Measurements from ENCODE around the gene CXCL1.
A peak's percentile ranks its signal among the peaks of the same experiment; 100 is the strongest.

CXCL1 gene

GRCh38 chr4:73869130-73870055 is at the start of gene CXCL1:
Gene CXCL1, plus strand, starts transcription at chr4:73869393. Its CDS starts 78 bp downstream, at chr4:73869471.
- no peak for DNase-seq

- no peak for DNase-seq
Measured at GRCh38 chr4:73821325-73821724, 47.9 kb upstream of the CXCL1 start.

GRCh38 chr4:73822389-73822788 is 46.8 kb upstream of the CXCL1 start:
- DNase-seq = no peak

- DNase-seq = no peak
Measured at GRCh38 chr4:73822812-73823504, 46.2 kb upstream of the CXCL1 start.

- no peak for DNase-seq
Measured at GRCh38 chr4:73823760-73824159, 45.4 kb upstream of the CXCL1 start.

- no peak for DNase-seq
Measured at GRCh38 chr4:73828956-73829355, 40.2 kb upstream of the CXCL1 start.

GRCh38 chr4:73831569-73831968 is 37.6 kb upstream of the CXCL1 start:
- DNase-seq = no peak

GRCh38 chr4:73832651-73833237 is 36.4 kb upstream of the CXCL1 start:
- no peak for DNase-seq

GRCh38 chr4:73836373-73837279 is 32.6 kb upstream of the CXCL1 start, which contains the start of gene CXCL6:
Gene CXCL6, plus strand, starts transcription at chr4:73836678. Its CDS starts 73 bp downstream, at chr4:73836751.
- DNase-seq = peak; percentile 54

- no peak for DNase-seq
Measured at GRCh38 chr4:73839071-73839470, 30.1 kb upstream of the CXCL1 start.

GRCh38 chr4:73839715-73840114 is 29.5 kb upstream of the CXCL1 start:
- DNase-seq = no peak

- no peak for DNase-seq
Measured at GRCh38 chr4:73841243-73841925, 27.8 kb upstream of the CXCL1 start.

- DNase-seq = no peak
Measured at GRCh38 chr4:73842696-73843095, 26.5 kb upstream of the CXCL1 start.

GRCh38 chr4:73843369-73843768 is 25.8 kb upstream of the CXCL1 start:
- no peak for DNase-seq

- DNase-seq = no peak
Measured at GRCh38 chr4:73844345-73844744, 24.8 kb upstream of the CXCL1 start.

- DNase-seq = no peak
Measured at GRCh38 chr4:73844806-73845205, 24.4 kb upstream of the CXCL1 start.

- no peak for DNase-seq
Measured at GRCh38 chr4:73847526-73848182, 21.5 kb upstream of the CXCL1 start.

- no peak for DNase-seq
Measured at GRCh38 chr4:73848183-73848777, 20.9 kb upstream of the CXCL1 start.

GRCh38 chr4:73850261-73850970 is 18.8 kb upstream of the CXCL1 start:
- DNase-seq = peak; percentile 89

GRCh38 chr4:73851293-73851692 is 17.9 kb upstream of the CXCL1 start:
- no peak for DNase-seq

Measured in NCI-H510A treated with DMSO at 0.1 percent for 48 hours (cell line).